ENCODE results near the gene PIGN. TPM values are rescaled to one million over a fixed set of nuclear protein-coding genes. Genes with fewer than 3 reads are reported as not detected.
"Not testable (repeated sequence)": the region's sequence is repeated elsewhere in the genome, so short reads cannot be mapped to it uniquely, and the experiment has no call there.

Gene PIGN
- total and polyA plus RNA-seq, 2 of the 8 experiments (the other 6 are each of a cell fraction or from before 2014, with no cell fraction given), result 20.9 to 26.3 TPM

GRCh38 chr18:62034286-62034685 lies 152.6 kb downstream of the PIGN start:
- H3K79me1 ChIP-seq (ENCODE audit: low read depth, low read length); H4K91ac ChIP-seq (replicated peaks; ENCODE audit: insufficient read length, low read length); H2BK15ac ChIP-seq (ENCODE audit: low read length); H4K8ac ChIP-seq (ENCODE audit: extremely low read depth, insufficient read depth, low read length); H3K27ac ChIP-seq (ENCODE audit: low read depth, low read length); H3K27me3 ChIP-seq (replicated peaks in 1 of 4; ENCODE audit: control insufficient read depth in 3 of 4, extremely low read depth in 1 of 4, insufficient read depth in 3 of 4, low read length in 3 of 4); H3K4me3 ChIP-seq (ENCODE audit: extremely low read depth in 1 of 4, insufficient read depth in 2 of 4, low read depth in 3 of 4, low read length in 4 of 4); H3K18ac ChIP-seq (ENCODE audit: extremely low read depth, low read length); CTCF ChIA-PET (ENCODE audit: partially characterized antibody); H3K23me2 ChIP-seq (ENCODE audit: low read depth, low read length); DNase-seq (ENCODE audit: low read depth in 1 of 2, low spot score in 2 of 2); FAIRE-seq; H3K36me3 ChIP-seq (ENCODE audit: control insufficient read depth in 2 of 4, insufficient read depth in 4 of 4, low read length in 3 of 4); H3K4me1 ChIP-seq (replicated peaks in 1 of 4; ENCODE audit: control insufficient read depth in 3 of 4, insufficient read depth in 4 of 4, low read length in 3 of 4); POLR2A ChIA-PET (ENCODE audit: partially characterized antibody); H3K14ac ChIP-seq (ENCODE audit: insufficient read length); H3K79me2 ChIP-seq (ENCODE audit: control insufficient read depth in 1 of 2, insufficient read depth in 2 of 2, low read length in 2 of 2); H3K9ac ChIP-seq (replicated peaks in 1 of 4; ENCODE audit: extremely low read depth in 1 of 4, low read depth in 3 of 4, low read length in 3 of 4); H4K20me1 ChIP-seq (replicated peaks in 1 of 2; ENCODE audit: control insufficient read depth in 1 of 2, insufficient read depth in 2 of 2, low read length in 2 of 2); H2BK5ac ChIP-seq (ENCODE audit: low read depth, low read length); H2AFZ ChIP-seq (ENCODE audit: low read length); H3K23ac ChIP-seq (ENCODE audit: insufficient read length); H4K5ac ChIP-seq (ENCODE audit: insufficient read length, low read depth, low read length); H2BK120ac ChIP-seq (replicated peaks; ENCODE audit: low read depth, low read length); H2BK20ac ChIP-seq (ENCODE audit: low read length); H3K9me3 ChIP-seq (ENCODE audit: insufficient read depth in 2 of 2, low read depth in 1 of 2, low read length in 1 of 2); H2BK12ac ChIP-seq (ENCODE audit: low read depth, low read length); H3K4ac ChIP-seq (replicated peaks; ENCODE audit: insufficient read length, low read depth, low read length); H3K4me2 ChIP-seq (ENCODE audit: insufficient read depth in 1 of 2, low read depth in 2 of 2, low read length in 2 of 2); H3K56ac ChIP-seq (replicated peaks; ENCODE audit: insufficient read length, low read depth, low read length); H2AK5ac ChIP-seq (ENCODE audit: low read depth, low read length): not testable (repeated sequence)
- WGBS, 2 experiments (ENCODE audit: extremely low coverage in 1 of 2, insufficient coverage in 1 of 2, insufficient read length in 1 of 2, insufficient replicate concordance in 2 of 2, low coverage in 1 of 2, low lambda C conversion rate in 2 of 2, missing lambda C conversion rate in 1 of 2), result 90% methylated on average over 3 of the region's 3 CpGs; no CpG with 5 or more reads in 1 of the 2 experiments

Measured in H1 (cell line).